Right renal pelvis (tissue), 4 donors: ENCODE results near the gene PLET1. TPM values are rescaled to one million over a fixed set of nuclear protein-coding genes. Genes with fewer than 3 reads are reported as not detected.
"Not testable (repeated sequence)": the region's sequence is repeated elsewhere in the genome, so short reads cannot be mapped to it uniquely, and the experiment has no call there.

ENCODE experiments used
- DNase-seq, 4 donors: peaks; one replicate each; pipeline ENCODE4 v3.0.0-alpha.2; 2013; ENCODE audit warnings: low read depth in 4 of 4, low spot score in 3 of 4, missing footprints in 1 of 4
- polyA plus RNA-seq, 4 donors: library from polyadenylated mRNA; unstranded; fragments of 120-200 nt; gene quantifications; one replicate each; pipeline ENCODE4 v1.2.1, GENCODE V29; 2013; ENCODE audit not compliant: insufficient read length in 4 of 4

Gene PLET1
- polyA plus RNA-seq, 4 donors, result 0.04 TPM; not detected in 3

GRCh38 chr11:112216561-112217105 is 44.0 kb downstream of the PLET1 start:
- no peak for DNase-seq

DNA sequence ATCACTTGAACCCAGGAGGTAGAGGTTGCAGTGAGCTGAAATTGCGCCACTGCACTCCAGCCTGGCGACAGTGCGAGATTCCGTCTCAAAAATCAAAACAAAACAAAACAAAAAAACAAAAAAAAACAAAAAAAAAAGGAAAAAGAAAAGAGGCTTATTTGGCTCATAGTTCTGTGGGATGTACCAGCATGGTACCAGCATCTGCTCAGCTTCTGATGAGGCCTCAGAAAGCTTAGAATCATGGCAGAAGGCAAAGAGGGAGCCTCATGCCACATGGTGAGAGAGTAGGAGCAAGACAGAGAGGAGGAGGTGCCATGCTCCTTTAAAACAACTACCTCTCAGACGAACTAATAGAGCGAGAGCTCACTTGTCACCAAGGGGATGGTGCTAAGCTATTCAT is 45.0 kb downstream of the PLET1 start:
- DNase-seq, result no peak

DNA sequence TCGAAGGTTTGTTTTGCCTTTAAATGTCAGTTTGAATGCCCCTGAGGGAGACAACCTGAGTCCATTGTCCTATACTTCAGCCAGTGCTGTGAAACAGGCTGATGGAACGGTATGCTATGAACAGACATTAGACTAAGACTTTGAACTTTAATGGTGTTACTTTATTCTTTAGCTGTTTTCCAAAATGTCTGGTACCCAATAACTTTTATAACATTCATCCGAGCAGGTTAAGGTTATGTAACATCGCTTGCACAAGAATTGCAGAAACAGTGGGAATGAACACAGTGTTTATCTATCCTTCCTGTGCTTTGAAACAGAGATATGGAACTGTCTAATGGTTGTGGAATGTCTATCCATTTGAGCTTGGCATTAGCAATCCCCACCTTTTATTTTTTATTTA is 46.9 kb downstream of the PLET1 start:
- DNase-seq, result no peak

DNA sequence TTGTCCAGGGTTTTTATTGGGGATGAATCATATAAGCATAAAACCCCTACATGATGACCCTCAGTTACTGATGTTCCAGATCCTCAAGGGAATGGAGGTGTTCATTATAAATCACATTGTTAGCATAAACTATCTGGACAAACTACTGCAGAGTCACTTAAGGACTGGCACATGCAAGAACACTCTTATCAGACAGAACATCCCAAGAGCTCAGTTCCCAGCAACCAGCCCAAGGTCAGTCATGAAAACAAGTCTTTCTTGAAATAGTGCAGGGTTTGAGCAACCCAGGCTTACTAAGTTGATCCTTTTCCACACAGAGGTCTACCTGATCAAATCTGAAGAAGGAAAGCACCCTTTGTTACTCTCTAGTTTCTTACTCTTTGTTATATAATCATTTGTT is 48.0 kb downstream of the PLET1 start:
- no peak for DNase-seq

DNA sequence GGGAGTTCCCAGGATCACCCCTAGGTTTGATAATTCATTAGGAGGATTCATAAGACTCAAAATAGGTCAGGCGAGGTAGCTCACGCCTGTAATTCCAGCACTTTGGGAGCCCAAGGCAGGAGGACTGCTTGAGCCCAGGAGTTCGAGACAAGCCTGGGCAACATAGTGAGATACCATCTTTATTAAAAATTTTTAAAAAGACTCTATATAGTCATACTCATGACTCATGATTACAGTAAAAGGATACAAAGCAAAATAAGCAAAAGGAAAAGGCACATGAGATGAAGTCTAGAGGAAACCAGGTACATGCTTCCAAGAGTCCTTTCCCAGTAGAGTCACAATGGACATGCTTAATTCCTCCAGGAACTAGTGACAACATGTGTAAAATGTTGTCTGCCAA is 48.4 kb downstream of the PLET1 start:
- no peak for DNase-seq

GRCh38 chr11:112211536-112211935 is 49.1 kb downstream of the PLET1 start:
- no peak for DNase-seq

DNA sequence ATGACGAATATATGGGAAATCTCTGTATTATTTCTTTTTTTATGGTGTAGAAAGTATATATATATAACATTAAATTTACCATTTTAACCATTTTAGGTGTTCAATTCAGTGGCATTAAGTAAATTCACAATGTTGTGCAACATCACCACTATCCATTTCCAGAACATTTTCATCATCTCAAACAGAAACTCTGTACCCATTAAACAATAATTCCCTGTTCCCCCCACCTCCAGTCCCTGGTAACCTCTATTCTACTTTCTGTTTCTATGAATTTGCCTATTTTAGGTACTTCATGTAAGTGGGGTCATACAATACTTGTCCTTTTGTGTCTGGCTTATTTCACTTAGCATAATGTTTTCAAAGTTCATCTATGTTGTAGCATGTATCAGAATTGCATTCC is 49.8 kb downstream of the PLET1 start:
- DNase-seq, result no peak

GRCh38 chr11:112206071-112206470 is 54.6 kb downstream of the PLET1 start:
- DNase-seq, result no peak

GRCh38 chr11:112200252-112200651 is 60.4 kb downstream of the PLET1 start:
- no peak for DNase-seq

GRCh38 chr11:112199101-112199500 is 61.6 kb downstream of the PLET1 start:
- not testable (repeated sequence) for DNase-seq

Other genes starting within 250 kb of the PLET1 start
- gene DLAT, start 235.5 kb downstream of the PLET1 start, polyA plus RNA-seq, result 10 to 100 TPM; 47.1 to 60.2 (median 57.4) TPM
- 10 to 100 TPM in 2 of 4 donors, 1 to 10 TPM in 2; 8.6 to 12.5 (median 9.8) TPM for gene PIH1D2, start 186.8 kb downstream of the PLET1 start, polyA plus RNA-seq
- gene NKAPD1, start 186.6 kb downstream of the PLET1 start, polyA plus RNA-seq, result 10 to 100 TPM; 43.8 to 56.5 (median 50.4) TPM
- gene TIMM8B, start 174.1 kb downstream of the PLET1 start, polyA plus RNA-seq, result 10 to 100 TPM; 71.6 to 79.1 (median 74.8) TPM
- gene SDHD, start 174.0 kb downstream of the PLET1 start, polyA plus RNA-seq, result 100 to 1,000 TPM; 200 to 228 (median 215) TPM
- gene IL18, start 96.8 kb downstream of the PLET1 start, polyA plus RNA-seq, result 10 to 100 TPM in 1 of 4 donors, 1 to 10 TPM in 3; 6.3 to 11.2 (median 8.8) TPM
- under 1 TPM in 2 of 4 donors, not detected in 2; 0.17 to 0.28 TPM for gene TEX12, start 93.5 kb downstream of the PLET1 start, polyA plus RNA-seq
- 1 to 10 TPM; 3.1 to 4.3 (median 3.8) TPM for gene BCO2, start 85.3 kb downstream of the PLET1 start, polyA plus RNA-seq
- gene PTS, start 34.4 kb downstream of the PLET1 start, polyA plus RNA-seq, result 10 to 100 TPM; 45.9 to 58.4 (median 54.8) TPM